ENCODE results near the gene AOPEP.

Gene AOPEP

DNA sequence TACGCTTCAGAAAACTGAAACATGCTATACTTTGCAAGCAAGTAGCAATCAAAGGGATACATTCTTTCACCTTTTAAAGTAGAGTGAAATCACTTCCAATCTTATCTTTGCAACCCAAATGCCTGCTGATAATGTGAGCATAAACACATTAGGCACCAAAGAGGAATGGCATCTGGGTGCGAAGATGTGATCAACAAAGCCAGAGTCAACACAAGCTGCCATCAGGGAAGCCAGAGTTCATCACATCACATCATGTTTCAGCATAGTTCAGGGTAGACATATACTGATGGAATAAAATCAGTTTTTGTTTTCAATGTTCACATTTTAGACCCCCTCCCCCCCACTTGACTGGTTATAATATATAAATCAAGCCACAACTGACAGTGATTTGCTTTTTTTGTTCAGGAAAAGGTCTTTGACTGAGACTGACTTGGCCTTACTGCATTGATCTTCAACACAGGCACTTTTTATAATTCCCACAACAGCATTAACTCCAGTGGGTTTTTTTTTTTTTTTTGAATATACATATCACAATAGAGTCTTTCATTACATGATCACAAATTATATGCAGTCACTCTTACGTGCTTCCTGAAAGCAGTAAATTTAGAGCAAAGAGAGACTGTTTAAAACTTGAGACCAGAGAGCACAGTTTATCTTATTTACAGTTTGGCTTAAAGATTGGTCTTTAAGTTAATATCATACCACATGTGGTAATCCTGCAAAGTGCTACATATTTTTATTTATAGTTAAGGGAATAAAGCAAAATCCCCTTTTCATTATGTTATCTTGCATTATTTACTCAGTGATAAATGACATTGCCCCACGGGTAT lies 20.3 kb downstream of the AOPEP start:
- no peaks in the 10 kb centered on the region for H3K79me2 ChIP-seq (ENCODE audit: insufficient read depth, low read length)
- no peak overlapping the region for H3K27ac ChIP-seq (ENCODE audit: low read depth, low read length)
- peaks cover 16% of the 10 kb centered on the region for H3K36me3 ChIP-seq (ENCODE audit: low read length)
- no peaks in the 10 kb centered on the region; the same call in 1 of the 2 replicates for H3F3A ChIP-seq (ENCODE audit: insufficient read depth)
- no peak for TF ChIP-seq EZH2phosphoT487 (conservative IDR thresholded peaks at IDR 0.05; ENCODE audit: low read length)
- TF ChIP-seq, protein P1, sequence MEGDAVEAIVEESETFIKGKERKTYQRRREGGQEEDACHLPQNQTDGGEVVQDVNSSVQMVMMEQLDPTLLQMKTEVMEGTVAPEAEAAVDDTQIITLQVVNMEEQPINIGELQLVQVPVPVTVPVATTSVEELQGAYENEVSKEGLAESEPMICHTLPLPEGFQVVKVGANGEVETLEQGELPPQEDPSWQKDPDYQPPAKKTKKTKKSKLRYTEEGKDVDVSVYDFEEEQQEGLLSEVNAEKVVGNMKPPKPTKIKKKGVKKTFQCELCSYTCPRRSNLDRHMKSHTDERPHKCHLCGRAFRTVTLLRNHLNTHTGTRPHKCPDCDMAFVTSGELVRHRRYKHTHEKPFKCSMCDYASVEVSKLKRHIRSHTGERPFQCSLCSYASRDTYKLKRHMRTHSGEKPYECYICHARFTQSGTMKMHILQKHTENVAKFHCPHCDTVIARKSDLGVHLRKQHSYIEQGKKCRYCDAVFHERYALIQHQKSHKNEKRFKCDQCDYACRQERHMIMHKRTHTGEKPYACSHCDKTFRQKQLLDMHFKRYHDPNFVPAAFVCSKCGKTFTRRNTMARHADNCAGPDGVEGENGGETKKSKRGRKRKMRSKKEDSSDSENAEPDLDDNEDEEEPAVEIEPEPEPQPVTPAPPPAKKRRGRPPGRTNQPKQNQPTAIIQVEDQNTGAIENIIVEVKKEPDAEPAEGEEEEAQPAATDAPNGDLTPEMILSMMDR (IDR thresholded peaks at IDR 0.05; ENCODE audit: insufficient read depth, low read length, poor library complexity, severe bottlenecking): no peak
- no peaks in the 10 kb centered on the region for H3K9me2 ChIP-seq (replicated peaks; ENCODE audit: insufficient read depth, low read length)
- no peak overlapping the region for H3K4me2 ChIP-seq (ENCODE audit: low read depth, low read length, poor library complexity, severe bottlenecking)
- no peaks in the 10 kb centered on the region for H3K27me3 ChIP-seq (ENCODE audit: low read length)
- H3K4me3 ChIP-seq (ENCODE audit: insufficient read depth, low read length, poor library complexity, severe bottlenecking): no peak overlapping the region
- H3K9ac ChIP-seq (ENCODE audit: low read length): no peak overlapping the region
- no peaks in the 10 kb centered on the region for H4K20me1 ChIP-seq (ENCODE audit: low read depth, low read length)
- no peak overlapping the region for H2AFZ ChIP-seq (ENCODE audit: low read depth, low read length, severe bottlenecking)
- 0 out of 2 replicates have a peak, but pooled peaks cover 4% of the 10 kb centered on the region for H3K9me3 ChIP-seq (ENCODE audit: insufficient read depth, low read length)

DNA sequence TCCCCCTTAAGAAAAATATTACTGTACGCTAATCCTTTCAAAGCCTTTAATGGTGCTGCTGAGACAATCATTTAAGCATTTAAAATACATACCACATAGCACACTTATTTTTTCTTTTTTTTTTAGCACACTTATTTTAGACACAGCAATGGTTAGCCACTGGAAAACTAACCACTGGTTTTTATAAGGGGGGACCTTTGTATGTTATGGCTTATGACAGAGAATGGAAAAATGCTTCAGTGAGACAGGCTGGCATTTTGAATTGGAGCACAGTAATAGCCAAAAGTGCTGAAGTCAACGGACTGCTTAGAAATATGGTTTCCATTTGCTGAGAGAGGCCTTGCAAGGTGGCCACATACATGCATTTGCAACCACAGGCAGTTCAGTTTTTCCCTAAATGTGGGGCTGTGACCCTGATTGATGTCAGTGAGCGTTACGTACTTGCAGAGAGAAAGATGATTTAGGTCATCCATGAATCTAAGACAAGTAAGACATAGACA lies 28.5 kb downstream of the AOPEP start:
- Histone ChIP-seq H2AFZ (ENCODE audit: low read depth, low read length, severe bottlenecking) (no peak overlapping the region), H3K4me3 (ENCODE audit: insufficient read depth, low read length, poor library complexity, severe bottlenecking) (no peak overlapping the region), H3K27ac (ENCODE audit: low read depth, low read length) (no peak overlapping the region), H3F3A (ENCODE audit: insufficient read depth) (no peaks in the 10 kb centered on the region), H3K36me3 (ENCODE audit: low read length) (0 out of 2 replicates have a peak, but pooled peaks cover under 1% of the 10 kb centered on the region), H3K9ac (ENCODE audit: low read length) (no peak overlapping the region), H3K9me2 (replicated peaks; ENCODE audit: insufficient read depth, low read length) (no peaks in the 10 kb centered on the region), H3K4me2 (ENCODE audit: low read depth, low read length, poor library complexity, severe bottlenecking) (no peak overlapping the region), H3K79me2 (ENCODE audit: insufficient read depth, low read length) (no peaks in the 10 kb centered on the region), H3K27me3 (ENCODE audit: low read length) (no peaks in the 10 kb centered on the region), H4K20me1 (ENCODE audit: low read depth, low read length) (no peaks in the 10 kb centered on the region), H3K9me3 (ENCODE audit: insufficient read depth, low read length) (no peaks in the 10 kb centered on the region)
- TF ChIP-seq EZH2phosphoT487 (conservative IDR thresholded peaks at IDR 0.05; ENCODE audit: low read length): no peak
- TF ChIP-seq, protein P1 (IDR thresholded peaks at IDR 0.05; ENCODE audit: insufficient read depth, low read length, poor library complexity, severe bottlenecking): no peak

DNA sequence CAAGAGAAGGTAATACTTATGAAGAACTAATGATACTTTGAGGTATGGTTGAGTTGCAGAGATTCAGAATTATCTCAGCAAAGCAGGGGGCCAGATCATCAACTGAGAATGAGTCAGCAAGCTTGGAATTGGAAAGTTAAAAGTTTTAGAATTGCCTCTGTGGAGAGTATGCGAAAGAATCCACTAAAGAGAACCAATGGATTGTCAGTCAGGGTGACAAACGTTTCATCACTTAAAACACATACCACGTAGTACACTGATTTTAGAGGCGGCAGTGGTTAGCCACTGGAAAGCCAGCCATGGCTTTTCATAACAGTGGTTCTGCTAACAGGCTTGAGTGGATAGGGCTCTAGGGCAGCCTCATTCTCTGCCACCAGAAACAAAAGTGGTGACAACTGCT lies 30.7 kb downstream of the AOPEP start:
- no peaks in the 10 kb centered on the region for H3K27me3 ChIP-seq (ENCODE audit: low read length)
- H3K79me2 ChIP-seq (ENCODE audit: insufficient read depth, low read length): no peaks in the 10 kb centered on the region
- H3F3A ChIP-seq (ENCODE audit: insufficient read depth): no peaks in the 10 kb centered on the region
- no peaks in the 10 kb centered on the region for H3K36me3 ChIP-seq (ENCODE audit: low read length)
- H3K4me2 ChIP-seq (ENCODE audit: low read depth, low read length, poor library complexity, severe bottlenecking): no peak overlapping the region
- no peak overlapping the region for H3K4me3 ChIP-seq (ENCODE audit: insufficient read depth, low read length, poor library complexity, severe bottlenecking)
- H4K20me1 ChIP-seq (ENCODE audit: low read depth, low read length): no peaks in the 10 kb centered on the region
- H3K9me2 ChIP-seq (replicated peaks; ENCODE audit: insufficient read depth, low read length): no peaks in the 10 kb centered on the region
- H3K9ac ChIP-seq (ENCODE audit: low read length): no peak overlapping the region
- no peaks in the 10 kb centered on the region for H3K9me3 ChIP-seq (ENCODE audit: insufficient read depth, low read length)
- H2AFZ ChIP-seq (ENCODE audit: low read depth, low read length, severe bottlenecking): no peak overlapping the region
- TF ChIP-seq, protein P1 (IDR thresholded peaks at IDR 0.05; ENCODE audit: insufficient read depth, low read length, poor library complexity, severe bottlenecking): no peak
- no peak for TF ChIP-seq EZH2phosphoT487 (conservative IDR thresholded peaks at IDR 0.05; ENCODE audit: low read length)
- no peak overlapping the region for H3K27ac ChIP-seq (ENCODE audit: low read depth, low read length)

Measured in SU-DHL-6 (cell line).